Sigmoid colon (tissue), 4 donors: ENCODE data around the gene KIAA0930.

Source experiments
- POLR2A ChIP-seq, 2 donors: fragments of 450-650 bp; IDR thresholded peaks; one replicate each; pipeline ENCODE4 v1.6.1; 2016; ENCODE audit warnings: antibody characterized with exemption in 2 of 2, mild to moderate bottlenecking in 2 of 2, moderate library complexity in 2 of 2
- POLR2AphosphoS5 ChIP-seq, 4 donors: sonication (generic); formaldehyde crosslinking; IDR thresholded peaks; one replicate each; pipeline ENCODE4 v1.6.1; 2017; ENCODE audit warnings: antibody characterized with exemption in 4 of 4
- TF ChIP-seq, protein P1 (sequence below), 4 experiments: fragments of 450-650 bp in 3 of 4; fragments of 200-600 bp in 1 of 4; IDR thresholded peaks; one replicate each; pipeline ENCODE4 v1.5.1; 2016 to 2019; ENCODE audit warnings: antibody characterized with exemption in 4 of 4, mild to moderate bottlenecking in 3 of 4, moderate library complexity in 2 of 4

DNA sequence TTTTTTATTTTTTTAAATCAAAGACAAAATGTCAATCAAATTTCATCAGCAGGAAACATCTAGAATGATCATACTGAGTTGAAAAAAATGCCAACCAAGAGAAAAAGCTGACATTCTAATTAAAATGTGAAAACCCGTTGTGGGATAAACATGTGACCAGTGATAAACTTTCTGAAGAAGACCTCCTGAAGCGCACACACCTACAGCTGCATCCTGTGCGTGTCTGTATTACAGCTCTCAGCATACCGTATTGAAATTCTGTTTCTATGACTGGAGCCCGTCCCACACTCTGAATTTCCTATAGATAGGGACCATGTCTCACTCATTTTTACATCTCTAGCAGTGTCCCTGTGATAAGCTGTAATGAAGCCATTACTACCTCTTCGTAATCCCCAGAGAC is 89.2 kb downstream of the KIAA0930 start:
- TF ChIP-seq, protein P1, sequence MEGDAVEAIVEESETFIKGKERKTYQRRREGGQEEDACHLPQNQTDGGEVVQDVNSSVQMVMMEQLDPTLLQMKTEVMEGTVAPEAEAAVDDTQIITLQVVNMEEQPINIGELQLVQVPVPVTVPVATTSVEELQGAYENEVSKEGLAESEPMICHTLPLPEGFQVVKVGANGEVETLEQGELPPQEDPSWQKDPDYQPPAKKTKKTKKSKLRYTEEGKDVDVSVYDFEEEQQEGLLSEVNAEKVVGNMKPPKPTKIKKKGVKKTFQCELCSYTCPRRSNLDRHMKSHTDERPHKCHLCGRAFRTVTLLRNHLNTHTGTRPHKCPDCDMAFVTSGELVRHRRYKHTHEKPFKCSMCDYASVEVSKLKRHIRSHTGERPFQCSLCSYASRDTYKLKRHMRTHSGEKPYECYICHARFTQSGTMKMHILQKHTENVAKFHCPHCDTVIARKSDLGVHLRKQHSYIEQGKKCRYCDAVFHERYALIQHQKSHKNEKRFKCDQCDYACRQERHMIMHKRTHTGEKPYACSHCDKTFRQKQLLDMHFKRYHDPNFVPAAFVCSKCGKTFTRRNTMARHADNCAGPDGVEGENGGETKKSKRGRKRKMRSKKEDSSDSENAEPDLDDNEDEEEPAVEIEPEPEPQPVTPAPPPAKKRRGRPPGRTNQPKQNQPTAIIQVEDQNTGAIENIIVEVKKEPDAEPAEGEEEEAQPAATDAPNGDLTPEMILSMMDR (IDR thresholded peaks at IDR 0.05) = no peak
- TF ChIP-seq POLR2AphosphoS5 (IDR thresholded peaks at IDR 0.05) = no peak
- TF ChIP-seq POLR2A (IDR thresholded peaks at IDR 0.05) = no peak
